Astrocyte (in vitro differentiated cells and primary cell): ENCODE results near the gene SNED1. TPM values are rescaled to one million over a fixed set of nuclear protein-coding genes. Genes with fewer than 3 reads are reported as not detected.

ENCODE experiments used
- DNase-seq: peaks from one replicate; pipeline ENCODE4 v3.0.0-alpha.2; 2010; ENCODE audit warnings: low read depth
- FAIRE-seq: peaks from 2 replicates; lab custom pipeline; 2011; peaks lifted over from hg19 to GRCh38; lab: Jason Lieb, UNC
- H2AFZ ChIP-seq: 2 replicates; pipeline ENCODE4 v1.6.0; 2012; ENCODE audit warnings: low read depth, low read length, inconsistent platforms
- H3K27ac ChIP-seq: 2 replicates; pipeline ENCODE4 v1.5.1; 2011; ENCODE audit warnings: low read depth, low read length, inconsistent platforms
- H3K27me3 ChIP-seq: 2 replicates; pipeline ENCODE4 v1.6.0; 2011; ENCODE audit warnings: low read length, inconsistent platforms; ENCODE audit not compliant: insufficient read depth
- H3K36me3 ChIP-seq: 2 replicates; pipeline ENCODE4 v1.5.1; 2011; ENCODE audit warnings: low read length, inconsistent platforms; ENCODE audit not compliant: insufficient read depth
- H3K4me1 ChIP-seq: 2 replicates; pipeline ENCODE4 v1.5.1; 2011; ENCODE audit warnings: low read length, inconsistent platforms; ENCODE audit not compliant: insufficient read depth
- H3K4me2 ChIP-seq: 2 replicates; pipeline ENCODE4 v1.6.0; 2012; ENCODE audit warnings: low read length, inconsistent platforms
- H3K4me3 ChIP-seq: 2 replicates; pipeline ENCODE4 v1.5.1; 2011; ENCODE audit warnings: low read depth, mild to moderate bottlenecking, low read length, inconsistent platforms; ENCODE audit not compliant: insufficient read depth
- H3K79me2 ChIP-seq: 2 replicates; pipeline ENCODE4 v1.6.0; 2012; ENCODE audit warnings: mild to moderate bottlenecking, low read length, inconsistent platforms; ENCODE audit not compliant: insufficient read depth
- H3K9ac ChIP-seq: 2 replicates; pipeline ENCODE4 v1.6.0; 2012; ENCODE audit warnings: mild to moderate bottlenecking, low read length, inconsistent platforms
- H3K9me3 ChIP-seq: 2 replicates; pipeline ENCODE4 v1.5.1; 2012; ENCODE audit warnings: low read depth, mild to moderate bottlenecking, low read length, inconsistent platforms; ENCODE audit not compliant: insufficient read depth
- H4K20me1 ChIP-seq: 2 replicates; pipeline ENCODE4 v1.6.0; 2012; ENCODE audit warnings: low read length, inconsistent platforms; ENCODE audit not compliant: insufficient read depth
- H3K27ac Mint-ChIP-seq: one replicate; pipeline ENCODE4 v1.8.0; 2021; ENCODE audit warnings: mild to moderate bottlenecking, mixed read lengths; ENCODE audit not compliant: unreplicated experiment
- H3K27me3 Mint-ChIP-seq: one replicate; pipeline ENCODE4 v1.8.0; 2021; ENCODE audit warnings: low read depth, mixed read lengths; ENCODE audit not compliant: unreplicated experiment
- H3K36me3 Mint-ChIP-seq: one replicate; pipeline ENCODE4 v1.8.0; 2021; ENCODE audit warnings: low read depth, mixed read lengths; ENCODE audit not compliant: unreplicated experiment
- H3K4me1 Mint-ChIP-seq: one replicate; pipeline ENCODE4 v1.8.0; 2021; ENCODE audit warnings: low read depth, mixed read lengths; ENCODE audit not compliant: unreplicated experiment
- H3K4me3 Mint-ChIP-seq: one replicate; pipeline ENCODE4 v1.8.0; 2021; ENCODE audit warnings: mild to moderate bottlenecking, moderate library complexity, mixed read lengths; ENCODE audit not compliant: unreplicated experiment
- H3K9me3 Mint-ChIP-seq: one replicate; pipeline ENCODE4 v1.8.0; 2021; ENCODE audit warnings: mild to moderate bottlenecking, mixed read lengths; ENCODE audit not compliant: unreplicated experiment
- CTCF ChIP-seq: IDR thresholded peaks from 2 replicates; pipeline ENCODE4 v1.5.1; 2011; ENCODE audit warnings: low read depth, mild to moderate bottlenecking, inconsistent platforms, low read length, moderate library complexity; ENCODE audit not compliant: insufficient read depth
- EZH2 ChIP-seq: IDR thresholded peaks from 2 replicates; pipeline ENCODE4 v1.6.1; 2012; ENCODE audit warnings: mild to moderate bottlenecking, low read length, inconsistent platforms; ENCODE audit not compliant: insufficient read depth
- total RNA-seq: library from RNA; stranded (reverse); gene quantifications from 2 replicates; pipeline ENCODE4 v1.2.1, GENCODE V29; 2021

Gene SNED1
- total RNA-seq, 1 donor from 2014 or later: 0.23 TPM

DNA sequence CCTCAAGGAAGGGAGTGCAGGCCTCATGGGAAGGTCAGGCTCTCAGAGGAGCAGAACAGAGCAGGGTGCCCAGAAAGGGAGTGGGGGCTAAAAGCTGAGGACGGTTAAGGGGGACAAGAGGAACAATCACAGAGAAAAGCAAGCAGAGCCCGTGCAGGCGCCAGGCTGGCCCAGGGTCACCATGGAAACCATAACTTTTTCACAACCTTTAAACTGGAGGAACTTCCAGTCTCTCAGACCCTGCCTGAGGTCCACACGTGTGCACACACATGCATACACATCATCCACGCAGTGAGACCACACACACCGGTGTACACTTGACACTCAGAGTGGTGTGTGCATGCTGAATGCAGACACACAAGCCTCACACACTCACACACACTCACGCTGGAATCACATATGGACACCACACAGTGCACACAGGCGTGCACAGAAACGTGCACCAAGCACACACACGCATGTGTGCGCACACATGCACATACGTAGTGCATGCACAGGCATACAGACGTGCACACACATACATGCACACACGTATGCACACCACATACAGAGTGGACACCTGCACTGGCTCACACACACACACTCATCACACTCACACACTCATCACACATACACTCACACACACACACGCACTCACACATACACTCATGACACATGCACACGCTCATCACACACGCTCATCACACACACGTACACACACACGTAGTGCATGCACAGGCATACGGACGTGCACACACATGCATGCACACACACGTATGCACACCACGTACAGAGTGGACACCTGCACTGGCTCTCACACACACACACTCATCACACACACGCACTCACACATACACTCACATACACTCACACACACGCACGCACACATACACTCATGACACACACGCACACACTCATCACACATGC, 37.2 kb upstream of the SNED1 start:
- Histone ChIP-seq H3K27ac (no peak overlapping the region), H3K4me3 (no peak overlapping the region), H3K9ac (no peak overlapping the region), H3K4me2 (no peak overlapping the region), H3K36me3 (no peaks in the 10 kb centered on the region), H4K20me1 (no peaks in the 10 kb centered on the region), H3K79me2 (no peaks in the 10 kb centered on the region), H3K4me1 (peaks cover 3% of the 10 kb centered on the region), H3K27me3 (no peaks in the 10 kb centered on the region), H2AFZ (no peak overlapping the region), H3K9me3 (no peaks in the 10 kb centered on the region)
- FAIRE-seq (no peak), DNase-seq (no peak)
- Mint-ChIP-seq H3K27ac (no peak overlapping the region), H3K27me3 (peaks cover 14% of the 10 kb centered on the region), H3K36me3 (no peaks in the 10 kb centered on the region), H3K9me3 (no peaks in the 10 kb centered on the region), H3K4me3 (no peak overlapping the region), H3K4me1 (no peaks in the 10 kb centered on the region)
- TF ChIP-seq CTCF: no peak
- TF ChIP-seq EZH2: no peak

DNA sequence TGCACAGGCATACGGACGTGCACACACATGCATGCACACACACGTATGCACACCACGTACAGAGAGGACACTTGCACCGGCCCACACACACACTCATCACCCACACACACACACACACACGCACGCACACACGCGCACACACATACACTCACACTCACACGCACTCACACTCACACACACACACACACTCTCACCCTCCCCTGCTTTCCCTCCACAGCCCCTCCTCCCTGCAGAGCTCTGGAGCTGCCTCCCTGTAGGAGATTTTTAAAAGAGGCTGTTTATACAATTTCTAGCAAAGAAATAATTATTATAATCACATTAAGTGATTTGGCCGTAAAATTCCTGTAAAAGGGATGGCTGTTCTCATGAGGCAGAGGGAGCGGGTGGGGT, 36.5 kb upstream of the SNED1 start:
- H3K9me3 ChIP-seq: no peaks in the 10 kb centered on the region
- Mint-ChIP-seq H3K27ac (no peak overlapping the region), H3K36me3 (no peaks in the 10 kb centered on the region), H3K4me3 (no peak overlapping the region), H3K9me3 (no peaks in the 10 kb centered on the region), H3K27me3 (peaks cover 13% of the 10 kb centered on the region), H3K4me1 (no peaks in the 10 kb centered on the region)
- no peak overlapping the region for H3K4me3 ChIP-seq
- FAIRE-seq (no peak), DNase-seq (no peak)
- no peaks in the 10 kb centered on the region for H3K79me2 ChIP-seq
- peaks cover 3% of the 10 kb centered on the region for H3K4me1 ChIP-seq
- TF ChIP-seq EZH2: no peak
- no peak for TF ChIP-seq CTCF
- no peaks in the 10 kb centered on the region for H4K20me1 ChIP-seq
- H2AFZ ChIP-seq: no peak overlapping the region
- no peak overlapping the region for H3K9ac ChIP-seq
- H3K27me3 ChIP-seq: no peaks in the 10 kb centered on the region
- H3K4me2 ChIP-seq: no peak overlapping the region
- no peak overlapping the region for H3K27ac ChIP-seq
- no peaks in the 10 kb centered on the region for H3K36me3 ChIP-seq
